HUES48 (cell line): ENCODE results near the gene KRTAP10-8.
"Not testable (repeated sequence)": the region's sequence is repeated elsewhere in the genome, so short reads cannot be mapped to it uniquely, and the experiment has no call there.

Experiments used
- H3K27ac ChIP-seq: one replicate; pipeline ENCODE4 v1.7.0; 2013; ENCODE audit warnings: low read depth, low read length, inconsistent platforms
- H3K27me3 ChIP-seq: 2 replicates; pipeline ENCODE4 v1.6.1; 2013; ENCODE audit warnings: mild to moderate bottlenecking, low read length; ENCODE audit not compliant: control insufficient read depth, insufficient read depth
- H3K36me3 ChIP-seq: 2 replicates; pipeline ENCODE4 v1.6.1; 2013; ENCODE audit warnings: low read length; ENCODE audit not compliant: control insufficient read depth, insufficient read depth
- H3K4me1 ChIP-seq: 2 replicates; pipeline ENCODE4 v1.6.1; 2013; ENCODE audit warnings: mild to moderate bottlenecking, low read length; ENCODE audit not compliant: control insufficient read depth, insufficient read depth
- H3K4me3 ChIP-seq: 2 replicates; pipeline ENCODE4 v1.5.1; 2013; ENCODE audit warnings: mild to moderate bottlenecking, low read depth, low read length
- H3K9ac ChIP-seq: 2 replicates; pipeline ENCODE4 v1.6.1; 2013; ENCODE audit warnings: mild to moderate bottlenecking, low read depth, low read length, moderate library complexity
- H3K9me3 ChIP-seq: 2 replicates; pipeline ENCODE4 v1.6.1; 2013; ENCODE audit warnings: low read length; ENCODE audit not compliant: control insufficient read depth, insufficient read depth

The KRTAP10-8 gene

DNA sequence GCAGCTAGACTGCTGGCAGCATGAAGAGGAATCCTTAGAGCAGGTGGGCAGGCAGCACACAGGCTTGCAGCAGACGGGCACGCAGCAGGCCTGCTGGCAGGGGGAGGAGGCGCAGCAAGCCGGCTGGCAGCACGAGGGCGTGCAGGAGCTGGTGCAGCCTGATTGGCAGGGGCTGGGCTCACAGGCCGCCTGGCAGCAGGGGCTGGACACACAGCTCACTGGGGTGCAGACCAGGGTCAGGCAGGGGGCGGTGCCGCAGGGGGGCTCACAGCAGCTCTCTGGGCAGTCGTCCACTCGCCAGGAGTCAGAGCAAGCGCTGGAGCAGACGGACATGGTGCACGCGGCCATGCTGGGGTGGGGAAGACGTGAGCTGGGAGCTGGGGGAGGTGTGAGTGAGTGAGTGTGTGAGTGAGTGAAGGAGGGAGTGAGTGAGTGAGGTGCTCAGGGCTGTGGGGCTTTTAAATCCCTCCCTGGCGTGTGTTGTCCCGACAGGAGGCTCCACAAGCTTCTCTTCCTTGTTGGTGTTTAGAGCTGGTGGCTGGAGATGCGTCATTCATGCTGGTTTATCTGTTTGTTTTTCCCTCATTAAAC, 31.6 kb upstream of the KRTAP10-8 start, which contains the start of gene KRTAP10-5:
Gene KRTAP10-5 (minus strand): TSS at position 374 of the 591 bp plus-strand sequence. CDS start 26 bp downstream, at position 348.
- not testable (repeated sequence) for H3K9me3 ChIP-seq, H3K27ac ChIP-seq, H3K4me3 ChIP-seq

DNA sequence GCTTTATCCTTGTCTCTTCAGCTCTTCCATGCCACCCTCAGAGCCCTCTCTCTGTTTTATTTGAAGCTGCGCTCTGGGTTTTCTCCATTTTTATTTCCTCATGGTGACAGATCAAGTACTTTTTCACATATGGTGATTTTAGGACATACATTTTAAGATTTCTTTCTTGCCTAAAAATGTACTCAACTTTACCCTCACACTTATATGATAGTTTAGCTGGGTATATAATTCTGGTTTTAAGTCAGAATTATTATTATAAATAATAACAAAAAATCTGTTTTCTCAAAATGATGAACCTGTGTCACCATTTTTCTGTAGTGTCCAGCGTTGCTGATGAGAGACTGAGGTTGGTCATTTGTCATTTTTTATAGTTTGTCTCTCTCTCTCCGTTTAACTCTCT, 30.7 kb upstream of the KRTAP10-8 start:
- Histone ChIP-seq H3K4me1 (no peaks in the 10 kb centered on the region), H3K4me3 (no peak overlapping the region), H3K36me3 (no peaks in the 10 kb centered on the region), H3K27ac (no peak overlapping the region), H3K27me3 (no peaks in the 10 kb centered on the region), H3K9ac (no peak overlapping the region), H3K9me3 (peaks cover 3% of the 10 kb centered on the region; the same call in 1 of the 2 replicates)

More for the DNA sequence above, 31.6 kb upstream of the KRTAP10-8 start, which contains the start of gene KRTAP10-5:
- not testable (repeated sequence) for H3K36me3 ChIP-seq, H3K27me3 ChIP-seq, H3K4me1 ChIP-seq, H3K9ac ChIP-seq

DNA sequence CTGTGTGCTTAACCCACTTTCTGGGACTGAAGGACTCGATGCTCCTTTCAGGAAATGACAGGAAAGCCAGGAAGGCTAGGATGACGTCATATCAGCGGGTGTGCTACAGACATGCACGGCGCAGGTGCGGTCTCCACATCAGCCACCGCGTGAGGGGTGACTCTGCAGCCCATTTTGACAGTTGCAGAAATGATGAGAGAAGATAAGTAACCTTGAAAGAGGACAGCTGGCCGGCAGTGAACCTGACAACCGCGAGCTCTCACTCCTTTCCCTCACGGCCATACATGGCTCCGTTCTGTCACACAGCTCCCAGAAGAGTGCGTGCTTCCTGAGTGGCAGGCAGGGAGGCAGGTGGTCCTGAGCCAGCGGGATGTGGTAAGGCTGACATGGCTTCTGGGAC, 29.8 kb upstream of the KRTAP10-8 start:
- Histone ChIP-seq H3K27me3 (no peaks in the 10 kb centered on the region), H3K9me3 (peaks cover 3% of the 10 kb centered on the region; the same call in 1 of the 2 replicates), H3K36me3 (no peaks in the 10 kb centered on the region), H3K27ac (no peak overlapping the region), H3K4me1 (no peaks in the 10 kb centered on the region), H3K4me3 (no peak overlapping the region), H3K9ac (no peak overlapping the region)

DNA sequence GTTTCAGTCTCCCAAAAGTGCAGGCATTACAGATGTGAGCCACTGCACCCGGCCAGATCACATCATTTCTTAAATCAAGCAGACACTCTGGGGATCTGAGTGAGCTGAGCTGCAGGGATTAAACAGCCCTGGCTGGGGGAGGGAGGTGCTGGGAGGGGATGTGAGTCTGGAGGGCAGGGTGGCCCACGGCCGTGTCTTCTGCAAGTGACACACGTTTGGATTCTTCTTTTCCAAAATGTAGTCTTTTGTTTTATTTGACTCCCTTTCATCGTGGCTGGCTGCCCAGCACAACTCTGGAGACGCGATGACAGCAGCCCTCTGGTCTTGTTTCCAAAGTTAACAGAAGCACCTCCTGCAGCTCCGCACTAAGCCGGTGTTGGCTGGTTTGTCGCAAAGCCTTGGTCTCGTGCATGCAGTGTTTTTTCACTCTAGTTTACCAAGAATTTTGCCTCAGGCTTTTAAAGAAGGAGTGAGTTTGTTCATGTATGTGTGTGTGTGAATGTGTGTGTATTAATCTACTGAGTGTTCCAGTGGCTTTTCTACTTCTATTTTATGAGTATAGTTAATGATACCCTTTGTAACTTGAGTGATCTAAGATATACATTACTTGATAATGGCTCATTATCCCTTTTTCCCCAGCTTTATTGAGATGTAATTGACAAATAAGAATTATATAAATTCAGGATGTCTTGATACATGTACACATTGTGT, 28.6 kb upstream of the KRTAP10-8 start:
- no peaks in the 10 kb centered on the region for H3K27me3 ChIP-seq
- no peak overlapping the region for H3K27ac ChIP-seq
- no peak overlapping the region for H3K4me3 ChIP-seq
- no peaks in the 10 kb centered on the region for H3K9me3 ChIP-seq
- H3K4me1 ChIP-seq, result no peaks in the 10 kb centered on the region
- no peak overlapping the region for H3K9ac ChIP-seq
- H3K36me3 ChIP-seq, result no peaks in the 10 kb centered on the region

DNA sequence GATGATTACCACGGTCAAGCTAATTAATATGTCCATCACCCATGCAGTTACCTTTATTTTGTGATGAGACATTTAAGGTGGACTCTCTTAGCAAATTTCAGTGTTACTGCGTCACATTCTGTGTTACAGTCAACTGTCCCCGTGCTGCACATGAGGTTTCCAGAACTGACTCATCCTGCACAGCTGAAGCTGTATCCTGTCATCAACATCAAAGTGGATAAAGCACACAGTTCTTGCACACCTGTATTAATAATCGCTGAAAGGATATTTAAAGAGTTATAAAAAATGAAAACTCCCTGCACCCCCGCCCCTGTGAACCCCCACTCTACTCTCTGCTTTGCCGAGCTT, 28.1 kb upstream of the KRTAP10-8 start:
- H3K9me3 ChIP-seq, result no peaks in the 10 kb centered on the region
- H3K9ac ChIP-seq, result no peak overlapping the region
- no peaks in the 10 kb centered on the region for H3K36me3 ChIP-seq
- H3K4me3 ChIP-seq, result no peak overlapping the region
- no peaks in the 10 kb centered on the region for H3K27me3 ChIP-seq
- H3K4me1 ChIP-seq, result no peaks in the 10 kb centered on the region
- H3K27ac ChIP-seq, result no peak overlapping the region

DNA sequence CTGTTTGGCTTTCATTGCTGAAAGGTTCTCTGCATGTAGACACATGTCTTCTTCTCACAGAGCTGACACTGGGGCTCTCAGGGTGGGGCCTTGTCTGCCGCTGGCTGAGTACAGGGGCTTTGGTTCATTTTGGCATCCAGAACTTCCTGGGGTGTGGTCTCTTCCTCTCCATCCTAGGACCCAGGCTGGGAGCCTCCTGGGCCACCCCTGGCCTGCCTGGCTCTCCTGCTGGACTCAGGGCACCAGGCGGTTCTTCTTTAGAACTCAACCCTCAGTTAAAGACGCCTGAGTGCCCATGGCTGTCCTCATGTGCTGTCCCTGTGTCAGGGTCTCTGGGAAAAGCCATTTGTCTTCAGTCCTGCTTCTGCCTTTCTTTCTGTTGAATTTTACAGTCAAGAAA, 26.0 kb upstream of the KRTAP10-8 start:
- Histone ChIP-seq H3K27ac (no peak overlapping the region), H3K36me3 (no peaks in the 10 kb centered on the region), H3K9ac (no peak overlapping the region), H3K4me1 (no peaks in the 10 kb centered on the region), H3K9me3 (no peaks in the 10 kb centered on the region), H3K27me3 (no peaks in the 10 kb centered on the region), H3K4me3 (no peak overlapping the region)

DNA sequence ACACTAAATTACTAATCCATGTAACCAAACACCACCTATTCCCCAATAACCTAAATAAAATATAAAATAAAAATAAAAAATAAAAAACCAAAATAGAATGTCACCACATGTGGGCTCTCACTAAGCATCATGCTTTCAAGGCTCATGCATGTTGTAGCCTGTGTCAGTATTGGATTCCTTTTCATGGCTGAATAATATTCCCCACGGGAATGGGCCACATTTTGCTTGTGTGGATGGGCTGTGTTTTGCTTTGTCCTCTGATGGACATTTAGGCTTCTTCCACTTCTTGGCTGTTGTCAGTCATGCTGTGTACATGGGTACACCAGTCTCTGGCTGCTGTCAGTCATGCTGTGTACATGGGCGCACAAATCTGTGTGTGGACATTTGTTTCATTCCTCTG, 22.8 kb upstream of the KRTAP10-8 start:
- Histone ChIP-seq H3K4me1 (peaks cover 12% of the 10 kb centered on the region), H3K9ac (no peak overlapping the region), H3K36me3 (no peaks in the 10 kb centered on the region), H3K4me3 (no peak overlapping the region), H3K9me3 (no peaks in the 10 kb centered on the region), H3K27ac (no peak overlapping the region), H3K27me3 (no peaks in the 10 kb centered on the region)

DNA sequence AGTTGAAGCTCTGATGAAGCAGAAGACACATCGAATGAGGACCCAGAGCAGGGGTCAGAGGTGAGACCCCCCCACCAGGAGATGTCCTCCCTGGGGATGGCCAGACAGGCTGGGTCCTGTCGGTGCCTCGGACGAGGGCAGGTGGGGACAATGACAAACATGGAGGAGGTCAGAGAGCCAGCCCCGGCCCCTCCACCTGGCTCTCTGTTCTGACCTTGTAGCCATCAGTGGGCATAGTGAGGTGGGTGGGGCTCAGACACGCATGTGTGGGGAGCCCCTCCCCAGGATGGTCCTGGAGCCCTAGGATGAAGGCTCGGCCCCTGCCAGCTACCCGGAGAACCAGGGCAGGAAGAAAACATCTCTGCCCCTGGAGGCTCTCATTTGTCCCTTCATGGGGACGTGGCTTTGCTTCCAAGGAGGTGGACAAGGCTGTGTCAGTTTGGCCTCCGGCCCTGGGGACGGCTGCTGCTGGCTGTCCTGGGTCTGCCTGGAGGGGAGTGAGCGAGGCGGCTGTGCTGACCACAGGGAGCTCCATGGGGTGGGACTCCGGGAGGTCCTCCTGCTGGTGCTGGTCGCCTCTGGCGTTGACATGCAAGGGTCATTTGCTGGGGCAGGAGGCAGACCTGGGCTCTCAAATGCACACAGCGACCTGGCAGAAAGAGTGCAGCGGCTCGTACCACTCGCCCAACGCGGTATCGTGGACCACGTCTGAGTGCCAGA, 22.1 kb upstream of the KRTAP10-8 start:
- Histone ChIP-seq H3K36me3 (no peaks in the 10 kb centered on the region), H3K4me3 (no peak overlapping the region), H3K9me3 (no peaks in the 10 kb centered on the region), H3K27me3 (no peaks in the 10 kb centered on the region), H3K27ac (no peak overlapping the region), H3K4me1 (peaks cover 12% of the 10 kb centered on the region), H3K9ac (no peak overlapping the region)

DNA sequence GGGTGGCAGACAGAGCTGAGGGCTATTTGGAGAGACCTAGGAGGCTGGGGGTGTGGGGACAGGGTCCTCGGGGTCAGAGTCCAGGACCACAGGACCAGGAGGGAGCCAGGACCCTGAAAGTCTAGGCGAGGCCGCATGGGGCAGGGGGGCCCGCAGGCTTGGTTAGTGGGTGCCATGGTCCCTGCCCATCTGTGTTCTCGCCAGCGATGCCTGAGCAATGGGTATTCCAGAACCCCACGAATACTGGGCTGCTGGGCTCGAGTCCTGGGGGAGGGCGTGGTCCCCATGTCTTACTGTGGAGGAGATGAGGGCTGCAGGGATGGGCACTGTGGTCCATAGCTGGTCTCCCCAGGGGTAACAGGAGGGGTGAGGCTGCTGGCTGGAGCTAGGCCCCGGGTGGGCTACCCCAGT, 21.6 kb upstream of the KRTAP10-8 start:
- H3K9me3 ChIP-seq, result no peaks in the 10 kb centered on the region
- no peaks in the 10 kb centered on the region for H3K27me3 ChIP-seq
- H3K27ac ChIP-seq, result no peak overlapping the region
- no peaks in the 10 kb centered on the region for H3K36me3 ChIP-seq
- H3K4me1 ChIP-seq, result peaks cover 12% of the 10 kb centered on the region
- no peak overlapping the region for H3K4me3 ChIP-seq
- no peak overlapping the region for H3K9ac ChIP-seq

DNA sequence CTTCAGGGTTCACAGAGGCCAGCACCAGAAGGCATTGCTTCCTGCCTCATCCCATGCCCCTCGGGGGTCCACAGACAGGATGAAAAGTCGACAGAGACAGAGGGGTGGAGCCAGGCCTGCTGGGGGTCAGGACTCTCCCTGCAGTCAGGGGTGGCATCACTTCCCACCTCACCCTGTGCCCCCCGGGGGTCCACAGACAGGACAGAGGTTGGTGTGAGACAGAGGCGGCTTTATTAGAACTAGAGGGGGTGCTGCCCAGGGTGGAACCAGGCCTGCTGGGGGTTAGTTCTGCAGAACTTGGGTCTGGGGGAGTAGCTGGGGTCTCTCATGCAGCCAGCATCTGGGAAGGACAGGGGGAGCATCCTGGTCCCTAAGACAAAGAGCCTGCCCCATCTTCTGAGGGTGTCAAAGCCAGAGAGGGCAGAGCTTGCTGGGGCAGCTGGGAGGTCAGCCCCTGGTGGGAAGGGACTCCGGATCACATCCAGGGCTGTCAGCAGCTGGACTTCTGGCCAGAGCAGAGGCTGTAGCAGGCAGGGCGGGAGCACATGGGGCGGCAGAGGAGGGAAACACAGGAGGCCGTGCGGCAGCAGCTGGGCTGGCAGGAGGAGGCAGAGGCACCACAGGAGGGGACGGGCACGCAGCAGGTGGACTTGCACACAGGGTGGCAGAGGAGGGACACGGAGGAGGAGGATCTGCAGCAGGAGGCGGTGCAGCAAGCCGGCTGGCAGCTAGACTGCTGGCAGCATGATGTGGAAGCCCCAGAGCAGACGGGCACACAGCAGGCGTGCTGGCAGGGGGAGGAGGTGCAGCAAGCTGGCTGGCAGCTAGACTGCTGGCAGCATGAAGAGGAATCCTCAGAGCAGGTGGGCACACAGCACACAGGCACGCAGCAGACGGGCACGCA, 20.7 kb upstream of the KRTAP10-8 start:
- H3K4me3 ChIP-seq, H3K9ac ChIP-seq, H3K27ac ChIP-seq, H3K27me3 ChIP-seq, H3K36me3 ChIP-seq, H3K9me3 ChIP-seq: not testable (repeated sequence)
- H3K4me1 ChIP-seq, result peaks cover 12% of the 10 kb centered on the region
